HG02798 (cell line): ENCODE data around the gene EDN1.
"Not testable (repeated sequence)": the region's sequence is repeated elsewhere in the genome, so short reads cannot be mapped to it uniquely, and the experiment has no call there.

ENCODE experiments used
- ATAC-seq: cut with Tn5 transposase; IDR thresholded peaks from one replicate; pipeline ENCODE4 v1.9.1; 2021; ENCODE audit warnings: mild to moderate bottlenecking; ENCODE audit not compliant: unreplicated experiment, poor library complexity

Gene EDN1

DNA sequence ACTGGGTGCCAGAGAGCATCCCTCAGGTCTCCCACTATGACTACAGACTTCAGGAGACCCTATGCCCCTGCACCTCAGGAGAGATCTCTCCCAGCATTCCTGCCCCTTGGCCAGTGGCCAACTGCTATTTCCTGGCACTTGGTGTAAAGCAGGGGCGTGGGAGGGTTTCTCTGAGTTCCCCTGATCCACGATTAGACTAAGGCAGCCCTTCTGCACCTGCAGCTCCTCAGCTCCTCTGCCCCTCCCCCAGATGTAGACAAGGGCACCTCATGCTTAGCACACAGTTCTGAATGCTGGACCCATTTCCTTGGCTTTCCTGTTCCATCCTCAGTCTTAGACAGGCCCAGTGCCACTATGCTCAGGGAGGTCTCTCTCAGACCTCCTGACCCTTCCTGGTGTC lies 28.6 kb downstream of the EDN1 start:
- ATAC-seq = no peak

DNA sequence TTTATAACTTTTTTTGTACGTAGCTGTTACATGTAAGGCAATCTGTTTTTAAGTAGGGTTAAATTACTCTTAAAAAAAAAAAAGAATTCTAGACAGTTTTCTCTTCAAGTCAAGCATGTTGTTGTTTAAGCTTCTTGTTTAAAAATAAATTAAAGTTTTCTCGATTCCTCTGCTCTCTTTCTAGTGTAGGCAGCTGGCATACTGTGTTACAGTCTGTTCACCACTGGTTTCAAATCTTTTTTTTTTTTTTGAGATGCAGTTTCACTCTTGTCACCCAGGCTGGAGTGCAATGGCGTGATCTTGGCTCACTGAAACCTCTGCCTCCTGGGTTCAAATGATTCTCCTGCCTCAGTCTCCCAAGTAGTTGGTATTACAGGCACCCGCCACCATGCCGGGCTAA lies 29.9 kb downstream of the EDN1 start:
- not testable (repeated sequence) for ATAC-seq

DNA sequence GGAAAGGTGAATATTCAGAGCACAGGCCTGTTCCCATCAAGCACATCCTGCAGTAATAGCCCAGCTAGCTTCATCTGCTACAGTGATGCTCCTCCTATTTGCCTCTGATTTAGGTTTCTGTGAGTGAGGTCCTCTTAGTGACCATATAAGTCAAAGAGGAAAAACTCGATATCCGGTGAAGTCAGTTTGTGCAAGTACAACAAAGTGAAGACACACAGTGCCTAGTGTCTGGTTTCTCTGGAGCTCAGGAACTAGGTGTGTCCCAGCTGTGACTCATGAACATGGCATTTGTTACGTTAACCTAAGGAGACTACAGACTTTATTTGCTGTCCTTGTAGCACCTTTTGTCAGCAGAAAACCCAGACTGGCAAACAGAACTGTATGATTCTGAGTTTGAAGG lies 33.9 kb downstream of the EDN1 start:
- no peak for ATAC-seq

DNA sequence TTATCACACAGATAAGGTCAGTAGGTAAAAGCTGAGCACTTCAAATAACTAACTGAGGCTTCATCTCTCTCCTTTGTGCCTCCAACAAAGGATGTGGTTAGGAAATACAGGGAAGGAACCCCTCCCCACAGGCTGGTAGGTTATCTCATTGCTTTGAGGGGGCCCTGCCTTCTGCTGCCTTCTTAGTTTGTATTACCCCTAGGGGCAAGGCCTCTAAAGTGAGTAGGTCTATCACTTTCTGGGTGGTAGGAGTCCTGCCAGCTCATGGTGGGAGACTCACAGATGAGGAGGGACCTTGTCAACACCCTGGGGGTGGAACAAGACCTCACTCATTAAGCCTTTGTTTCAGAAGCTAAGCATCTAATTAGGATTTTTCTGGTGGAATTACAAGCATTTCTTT lies 34.6 kb downstream of the EDN1 start:
- no peak for ATAC-seq

DNA sequence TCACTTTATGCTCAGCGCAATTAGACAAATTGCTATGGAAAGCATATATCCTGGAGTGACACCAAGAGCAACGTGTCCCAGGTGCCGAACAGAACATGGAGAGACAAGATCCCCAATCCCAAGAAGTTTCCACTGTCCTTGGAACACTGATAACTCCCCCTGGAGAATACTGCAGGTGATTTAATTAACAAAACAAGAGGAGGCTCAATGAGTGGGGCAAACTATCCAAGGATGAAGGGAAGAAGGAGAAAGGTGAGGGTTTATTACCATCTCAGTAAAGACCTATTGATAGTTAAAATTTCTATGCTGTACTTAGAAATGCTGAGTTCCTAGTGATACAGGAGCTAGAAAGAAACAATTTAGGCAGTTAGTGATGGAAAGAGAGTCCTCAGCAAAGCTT lies 35.7 kb downstream of the EDN1 start:
- ATAC-seq = no peak

DNA sequence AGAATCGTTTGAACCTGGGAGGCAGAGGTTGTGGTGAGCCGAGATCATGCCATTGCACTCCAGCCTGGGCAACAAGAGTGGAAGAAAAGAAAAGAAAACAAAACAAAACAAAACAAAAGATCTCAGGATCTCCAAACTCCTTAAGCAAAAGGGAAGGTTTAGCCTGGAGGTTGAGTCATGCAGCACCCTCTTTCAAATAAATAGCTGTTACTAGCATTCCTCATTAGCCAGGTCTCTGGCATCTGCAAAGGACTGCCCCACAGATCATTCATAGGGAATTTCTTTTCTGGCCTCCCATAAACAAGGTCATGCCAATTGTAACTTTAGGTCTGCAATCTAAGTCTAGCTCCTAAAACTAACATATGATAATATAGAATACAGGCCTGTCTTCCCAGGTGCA lies 37.2 kb downstream of the EDN1 start:
- ATAC-seq = no peak

DNA sequence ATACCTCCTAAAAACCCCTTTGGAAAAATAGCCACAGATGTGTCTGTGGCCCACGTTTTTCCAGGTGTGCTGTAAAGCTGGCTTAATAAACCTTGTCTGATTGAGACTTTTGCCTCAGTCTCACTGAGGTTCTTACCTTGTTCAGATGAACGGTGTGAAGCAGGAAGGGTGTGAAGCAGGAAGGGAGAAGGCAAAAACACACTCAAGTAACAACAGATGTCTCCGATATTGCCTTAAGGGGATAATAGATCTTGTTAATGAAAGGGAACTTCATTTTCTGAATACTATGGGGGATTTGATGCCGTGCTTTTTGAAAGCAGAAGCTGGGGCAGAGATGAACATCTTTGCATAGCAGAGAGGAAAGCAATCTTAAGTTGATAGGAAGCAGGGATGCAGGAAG lies 37.8 kb downstream of the EDN1 start:
- no peak for ATAC-seq

DNA sequence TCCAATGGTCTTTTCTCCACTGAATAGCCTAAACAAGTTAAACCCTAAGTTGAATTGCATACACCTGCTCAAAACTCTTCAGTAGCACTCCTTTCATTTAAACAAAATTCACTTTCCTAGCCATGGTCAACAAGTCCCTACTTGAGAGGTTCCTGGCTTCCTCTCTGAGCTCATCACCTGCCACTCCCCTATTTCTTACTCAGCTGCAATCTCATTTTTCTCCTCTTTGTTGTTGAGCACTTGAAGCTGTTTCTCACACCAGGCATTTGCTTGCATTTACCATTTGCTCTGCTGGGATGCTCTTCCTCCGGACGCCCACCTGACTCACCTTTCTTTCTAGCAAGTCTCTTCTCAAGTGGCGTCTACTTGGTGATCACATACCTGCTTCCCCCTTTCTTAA lies 38.5 kb downstream of the EDN1 start:
- ATAC-seq = no peak

DNA sequence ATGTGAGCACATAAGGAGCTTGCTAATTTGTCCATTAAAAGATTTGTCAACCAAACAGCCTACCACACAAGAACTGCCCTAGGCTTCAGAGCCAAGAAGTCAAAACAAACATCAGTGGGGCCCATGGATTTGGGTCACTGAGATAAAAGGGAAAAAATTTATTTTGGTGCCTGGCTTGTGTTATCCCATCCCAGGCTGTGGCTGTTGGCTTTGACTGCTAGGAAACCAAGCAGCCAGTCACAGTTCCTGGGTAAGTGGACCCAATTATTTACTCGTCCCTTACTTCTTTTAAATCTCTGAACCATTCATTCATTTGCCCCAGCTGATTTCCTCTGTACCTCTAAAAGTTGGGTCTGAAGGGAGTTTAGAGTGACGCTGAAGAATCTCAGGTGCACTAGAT lies 41.3 kb downstream of the EDN1 start:
- ATAC-seq = no peak

DNA sequence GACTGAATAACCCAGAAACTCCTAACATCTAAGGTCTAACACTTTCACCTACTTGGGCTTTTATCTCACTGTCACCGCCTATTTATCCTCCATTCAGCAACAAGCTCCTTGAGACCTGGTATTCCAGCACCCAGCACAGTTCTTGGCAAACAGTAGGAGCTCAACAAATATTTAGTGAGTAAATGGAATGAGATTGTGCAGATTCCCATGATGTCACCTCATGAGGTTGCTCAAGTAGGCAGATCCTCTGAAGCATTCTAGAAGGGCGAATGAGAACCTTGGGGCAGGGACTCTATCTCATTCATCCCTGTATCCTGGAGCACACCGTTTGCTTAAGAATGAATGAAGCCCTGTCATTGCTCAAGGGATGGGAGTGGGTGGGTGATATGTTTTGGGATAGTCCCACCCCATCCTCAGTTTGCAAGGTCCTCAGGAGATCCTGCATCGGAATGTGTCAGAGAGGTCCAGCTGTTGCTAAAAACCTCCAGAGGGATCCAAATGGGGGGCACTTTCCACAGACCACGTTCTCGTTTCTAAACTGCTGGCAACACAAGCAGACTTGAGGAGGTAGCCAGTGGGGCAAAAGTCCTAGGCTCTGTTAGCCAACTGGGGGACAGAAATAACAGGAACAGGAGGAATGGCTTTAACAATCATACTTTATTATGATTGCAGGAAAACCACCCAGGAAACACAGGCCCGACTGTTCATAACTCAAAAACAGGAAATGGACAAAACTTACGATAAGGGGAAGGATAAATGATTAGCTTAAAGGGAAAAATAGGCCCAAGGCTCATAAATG lies 42.0 kb downstream of the EDN1 start:
- no peak for ATAC-seq

DNA sequence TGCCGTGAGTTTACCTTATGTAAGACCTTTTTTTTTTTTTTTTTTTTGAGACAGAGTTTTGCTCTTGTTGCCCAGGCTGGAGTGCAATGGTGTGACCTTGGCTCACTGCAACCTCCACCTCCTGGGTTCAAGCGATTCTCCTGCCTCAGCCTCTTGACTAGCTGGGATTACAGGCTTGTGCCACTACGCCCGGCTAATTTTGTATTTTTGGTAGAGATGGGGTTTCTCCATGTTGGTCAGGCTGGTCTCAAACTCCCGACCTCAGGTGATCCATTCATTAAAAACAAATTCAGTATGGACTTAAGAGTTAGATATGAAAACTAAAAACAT lies 42.6 kb downstream of the EDN1 start:
- not testable (repeated sequence) for ATAC-seq

DNA sequence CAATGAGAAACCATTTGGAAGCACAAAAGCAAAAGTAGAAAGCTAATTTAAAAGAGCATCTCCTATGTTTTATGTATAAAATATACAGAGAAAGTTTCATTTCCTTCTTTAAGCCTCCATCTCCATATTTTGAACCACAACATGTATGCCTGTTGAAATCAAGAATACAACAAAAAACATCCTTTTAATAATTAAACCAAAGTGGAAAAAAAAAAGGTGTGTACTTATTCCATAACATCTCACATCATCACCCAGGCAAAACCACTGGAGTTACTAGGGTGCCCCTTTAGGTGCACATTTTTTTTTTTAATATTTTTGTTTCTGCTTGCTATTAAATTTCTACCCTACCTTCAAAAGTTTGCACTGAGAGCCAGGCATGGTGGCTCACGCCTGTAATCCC lies 43.0 kb downstream of the EDN1 start:
- ATAC-seq = no peak

DNA sequence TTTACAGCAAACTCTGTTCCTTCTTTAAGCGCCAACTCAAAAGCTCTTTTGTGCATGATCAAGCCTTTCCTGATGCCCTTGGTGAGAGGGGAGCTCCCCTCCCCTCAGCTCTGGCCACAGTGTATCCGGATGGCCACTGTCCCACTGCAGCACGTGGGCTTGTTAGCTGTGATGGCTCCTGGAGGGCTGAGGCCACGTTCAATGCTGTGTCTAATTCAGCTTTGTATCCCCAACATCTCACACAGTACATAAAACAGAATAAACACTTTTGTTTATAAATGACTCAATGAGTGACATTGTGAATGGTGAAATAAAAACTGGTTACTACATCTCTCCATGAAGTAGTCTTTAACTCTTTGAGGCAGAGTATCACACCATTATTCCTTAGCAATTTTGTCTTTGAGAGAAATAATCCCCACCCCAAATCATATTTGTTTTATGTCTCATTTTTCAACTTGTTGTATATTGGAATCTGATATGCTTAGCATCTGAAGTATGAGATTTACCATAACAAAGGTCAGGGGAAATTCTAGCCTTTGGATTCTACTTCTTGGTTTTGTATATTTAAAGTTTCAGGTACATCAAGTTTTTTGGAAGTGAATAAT lies 44.5 kb downstream of the EDN1 start:
- ATAC-seq = no peak

DNA sequence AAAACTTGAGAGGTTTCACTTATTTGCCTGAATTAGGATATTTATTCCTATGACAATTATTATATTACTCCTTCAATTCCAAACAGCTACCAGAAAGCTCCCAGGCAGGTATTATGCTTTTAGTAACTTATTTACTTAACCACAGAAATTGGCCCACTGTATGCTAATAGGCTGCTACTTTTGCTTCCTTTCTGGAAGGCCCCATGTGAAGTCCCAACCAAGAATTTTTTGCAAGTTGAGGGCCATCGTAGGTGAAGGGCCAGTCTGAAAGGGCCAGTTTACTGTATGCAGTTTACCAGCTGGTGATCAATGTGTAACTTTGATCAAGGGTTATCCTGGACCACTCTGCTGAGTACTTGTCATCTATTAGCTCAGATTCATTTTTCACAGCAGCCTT lies 45.0 kb downstream of the EDN1 start:
- ATAC-seq = peak; percentile 69

DNA sequence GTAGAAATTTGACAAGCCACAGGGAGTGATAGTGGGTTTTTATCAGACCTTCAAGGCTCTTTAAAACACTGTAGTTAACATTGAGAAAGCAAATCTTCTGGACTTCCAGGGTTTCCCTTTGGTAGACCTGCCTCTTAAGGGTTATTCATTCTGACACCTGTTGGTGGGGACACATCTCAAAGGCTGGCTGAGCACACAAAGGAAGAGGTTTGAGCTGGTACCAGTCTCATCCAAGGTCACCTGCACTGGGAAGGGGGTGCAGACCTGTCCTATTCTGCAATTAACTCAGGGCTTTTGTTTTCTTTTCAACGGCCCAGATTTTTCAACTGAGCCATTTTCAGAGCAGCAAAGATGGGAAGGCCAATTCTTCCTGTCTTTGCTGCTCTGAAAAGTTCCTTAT lies 45.6 kb downstream of the EDN1 start:
- no peak for ATAC-seq

DNA sequence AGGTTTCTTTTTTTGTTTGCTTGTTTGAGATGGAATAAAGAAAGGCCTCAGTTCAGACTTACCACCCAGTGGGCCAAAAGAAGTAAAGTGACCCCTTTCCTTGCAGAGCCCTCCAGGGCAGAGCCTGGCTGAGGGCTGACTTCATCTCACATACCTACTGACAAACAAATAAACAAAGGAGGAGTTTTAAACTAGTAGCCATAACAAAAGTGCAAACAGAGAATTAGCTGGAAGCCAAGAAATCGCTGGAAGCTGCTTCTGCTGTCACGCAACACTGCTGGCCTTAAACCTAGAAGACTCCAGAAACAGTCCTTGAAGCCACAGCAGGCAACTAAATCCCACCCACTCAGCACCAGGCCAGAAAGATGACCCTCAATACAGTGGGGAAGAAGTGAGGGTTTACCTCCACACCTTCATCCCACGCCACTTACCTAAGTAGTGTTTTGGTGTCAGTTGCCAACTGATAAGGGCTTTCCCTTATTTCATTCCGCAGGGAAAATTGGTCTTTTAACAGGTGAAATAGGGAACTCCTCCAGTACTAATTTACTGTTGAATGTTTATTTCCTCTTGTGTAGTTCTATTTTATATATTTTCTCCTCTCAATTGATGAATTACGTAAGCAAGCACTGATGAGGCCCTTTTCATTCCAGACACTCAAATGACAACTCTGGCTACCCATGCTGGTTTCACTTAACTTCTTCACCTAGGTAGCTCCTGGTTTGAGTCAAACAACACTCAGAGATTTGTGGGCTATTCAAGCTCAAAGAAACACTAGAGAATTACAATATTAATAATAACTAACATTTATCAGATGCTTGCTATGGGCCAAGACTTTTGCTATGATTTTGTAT lies 46.2 kb downstream of the EDN1 start:
- peak; percentile 42 for ATAC-seq

DNA sequence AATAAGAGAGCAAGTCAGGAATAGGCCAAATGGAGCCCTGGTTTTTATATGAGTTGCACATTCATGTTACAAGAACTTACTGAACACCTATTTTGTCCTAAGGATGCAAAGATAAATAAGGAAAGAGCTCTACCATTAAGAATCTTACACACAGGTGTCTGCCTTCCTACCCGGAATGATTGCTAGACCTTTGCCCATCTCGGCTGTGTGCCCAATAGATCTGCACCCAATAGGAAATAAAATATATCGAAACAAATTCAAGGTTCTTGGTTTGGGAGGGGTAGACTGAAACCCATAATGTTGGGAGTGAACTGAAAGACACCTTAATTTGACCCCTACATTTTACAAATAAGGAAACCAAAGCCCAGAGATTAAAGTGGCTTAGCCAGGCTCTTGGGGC lies 48.9 kb downstream of the EDN1 start:
- no peak for ATAC-seq

DNA sequence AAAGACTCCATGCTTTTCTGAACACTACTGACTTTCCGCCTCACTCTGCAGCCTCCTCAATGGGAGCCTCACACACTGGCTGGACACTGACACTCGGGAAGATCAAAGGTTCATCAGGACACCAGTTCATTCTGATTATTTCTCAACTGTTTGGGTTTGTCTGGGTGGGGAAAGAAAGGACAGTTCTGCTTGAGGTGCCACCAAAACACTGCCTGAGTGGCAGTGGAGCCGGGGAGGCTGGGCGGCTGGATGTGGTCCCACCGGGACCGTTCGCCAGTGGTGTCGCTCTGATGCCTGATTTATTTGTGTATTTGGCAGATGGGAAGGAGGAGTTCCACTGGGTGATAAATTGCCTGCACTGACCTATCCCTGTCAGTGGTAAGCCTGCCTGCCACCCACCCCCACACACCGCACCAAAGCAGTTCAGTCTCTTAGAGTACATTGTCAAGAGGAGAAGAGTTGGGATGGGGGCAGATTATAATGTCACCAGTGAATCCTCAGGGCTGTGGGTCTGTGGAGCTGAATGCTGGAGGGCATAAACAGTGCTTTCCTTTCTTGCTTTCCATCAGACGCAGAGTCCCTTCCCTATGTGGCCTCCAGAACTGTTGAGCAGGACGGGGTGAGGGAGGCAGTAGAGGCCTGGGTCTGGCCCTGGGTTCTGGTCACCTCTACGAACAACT lies 49.8 kb downstream of the EDN1 start:
- ATAC-seq = no peak

DNA sequence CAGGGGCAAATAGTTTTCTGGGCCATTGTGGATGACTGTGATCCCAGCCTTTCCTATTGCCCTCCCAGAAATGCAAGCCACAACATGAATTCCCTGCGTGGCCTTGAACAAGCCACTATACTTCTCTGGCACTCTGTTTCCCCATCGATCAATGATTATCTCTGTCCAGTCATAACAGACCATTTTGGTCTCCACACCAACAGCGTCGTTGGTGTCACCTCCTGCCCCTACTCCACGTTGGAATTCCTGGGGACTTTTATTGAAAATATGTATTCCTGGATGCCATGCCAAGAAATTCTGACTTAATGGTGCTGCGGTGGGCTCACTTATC lies 50.3 kb downstream of the EDN1 start:
- ATAC-seq = no peak

DNA sequence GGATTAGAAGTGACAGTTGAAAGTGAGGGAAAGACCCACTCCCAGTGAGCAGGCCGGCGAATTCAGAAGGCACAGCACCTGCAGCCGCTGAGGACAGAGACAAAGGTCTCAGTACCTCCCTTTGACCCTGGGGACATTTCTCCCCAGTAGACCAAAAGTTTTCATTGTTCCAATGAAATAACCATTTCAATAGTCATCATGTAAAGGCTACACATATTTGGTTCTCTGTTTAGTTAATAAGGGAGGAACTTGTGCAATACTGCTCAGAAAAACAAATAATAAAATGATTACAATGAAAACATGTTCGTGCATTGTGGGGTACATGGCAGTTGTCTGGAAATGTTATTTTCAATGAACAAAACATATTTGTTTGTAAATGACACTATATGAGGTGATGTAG lies 52.5 kb downstream of the EDN1 start:
- no peak for ATAC-seq

DNA sequence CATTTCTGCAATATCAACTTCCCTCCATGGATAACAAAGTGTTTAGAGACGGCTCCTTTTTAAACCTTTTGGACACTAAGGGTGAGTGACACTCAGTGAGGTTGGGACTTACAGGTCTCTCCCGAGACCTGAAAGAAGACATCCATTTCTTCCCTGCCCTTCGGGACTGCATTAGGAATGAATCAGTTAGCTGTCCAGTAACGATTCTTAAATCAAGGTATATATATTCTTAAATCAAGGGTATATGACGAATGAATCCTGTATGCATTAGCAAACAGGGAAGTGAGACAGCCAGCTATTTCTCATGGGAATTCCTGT lies 52.9 kb downstream of the EDN1 start:
- ATAC-seq = no peak
